RWPE2 (cell line): ENCODE data around the gene RASEF.

Source experiments
- ATAC-seq: fragments of 200-7000 bp; cut with Tn5 transposase; 3 replicates; pipeline ENCODE4 v1.9.1; 2021; ENCODE audit warnings: low read depth
- DNase-seq: peaks from one replicate; pipeline ENCODE4 v3.0.0-alpha.2; 2020; ENCODE audit warnings: low spot score
- H3K27ac ChIP-seq: fragments of 450-650 bp; 2 replicates; pipeline ENCODE4 v1.5.1; 2017; ENCODE audit warnings: mild to moderate bottlenecking; ENCODE audit not compliant: poor library complexity, severe bottlenecking
- H3K27me3 ChIP-seq: fragments of 250-450 bp; sonication (Bioruptor Pico); 2 replicates; pipeline ENCODE4 v1.5.1; 2021; ENCODE audit warnings: mild to moderate bottlenecking, moderate library complexity; ENCODE audit not compliant: insufficient read depth, poor library complexity, severe bottlenecking
- H3K36me3 ChIP-seq: fragments of 250-450 bp; sonication (Bioruptor Pico); 2 replicates; pipeline ENCODE4 v1.5.1; 2020; ENCODE audit warnings: low read depth, mild to moderate bottlenecking, moderate library complexity
- H3K4me1 ChIP-seq: fragments of 250-450 bp; sonication (Bioruptor Pico); 2 replicates; pipeline ENCODE4 v1.5.1; 2021; ENCODE audit warnings: mild to moderate bottlenecking, moderate library complexity; ENCODE audit not compliant: insufficient read depth, poor library complexity, severe bottlenecking
- H3K4me3 ChIP-seq: fragments of 250-450 bp; sonication (Bioruptor Pico); 2 replicates; pipeline ENCODE4 v1.5.1; 2021; ENCODE audit warnings: mild to moderate bottlenecking, moderate library complexity; ENCODE audit not compliant: severe bottlenecking
- H3K9me3 ChIP-seq: fragments of 250-450 bp; sonication (Bioruptor Pico); 2 replicates; pipeline ENCODE4 v1.5.1; 2021; ENCODE audit warnings: mild to moderate bottlenecking, moderate library complexity; ENCODE audit not compliant: severe bottlenecking
- TF ChIP-seq, protein P1 (sequence below): fragments of 450-650 bp; IDR thresholded peaks from one replicate; pipeline ENCODE4 v1.5.1; 2017; ENCODE audit warnings: mild to moderate bottlenecking, moderate library complexity; ENCODE audit not compliant: poor library complexity, severe bottlenecking

RASEF gene

DNA sequence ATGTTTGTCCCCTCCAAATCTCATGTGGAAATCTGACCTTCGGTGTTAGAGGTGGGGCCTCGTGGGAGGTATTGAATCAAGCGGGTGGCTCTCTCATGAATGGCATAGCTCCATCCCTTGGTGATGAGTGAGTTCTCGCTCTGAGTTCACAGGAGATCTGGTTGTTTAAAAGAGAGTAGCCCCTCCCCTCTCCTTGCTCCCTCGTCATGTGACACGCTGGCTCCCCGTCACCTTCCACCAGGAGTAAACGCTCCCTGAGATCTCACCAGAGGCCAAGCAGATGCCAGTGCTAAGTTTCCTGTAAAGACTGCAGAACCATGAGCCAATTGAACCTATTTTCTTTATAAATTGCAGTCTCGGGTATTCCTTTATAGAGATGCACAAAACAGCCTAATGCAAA, 74.5 kb downstream of the RASEF start:
- TF ChIP-seq, protein P1, sequence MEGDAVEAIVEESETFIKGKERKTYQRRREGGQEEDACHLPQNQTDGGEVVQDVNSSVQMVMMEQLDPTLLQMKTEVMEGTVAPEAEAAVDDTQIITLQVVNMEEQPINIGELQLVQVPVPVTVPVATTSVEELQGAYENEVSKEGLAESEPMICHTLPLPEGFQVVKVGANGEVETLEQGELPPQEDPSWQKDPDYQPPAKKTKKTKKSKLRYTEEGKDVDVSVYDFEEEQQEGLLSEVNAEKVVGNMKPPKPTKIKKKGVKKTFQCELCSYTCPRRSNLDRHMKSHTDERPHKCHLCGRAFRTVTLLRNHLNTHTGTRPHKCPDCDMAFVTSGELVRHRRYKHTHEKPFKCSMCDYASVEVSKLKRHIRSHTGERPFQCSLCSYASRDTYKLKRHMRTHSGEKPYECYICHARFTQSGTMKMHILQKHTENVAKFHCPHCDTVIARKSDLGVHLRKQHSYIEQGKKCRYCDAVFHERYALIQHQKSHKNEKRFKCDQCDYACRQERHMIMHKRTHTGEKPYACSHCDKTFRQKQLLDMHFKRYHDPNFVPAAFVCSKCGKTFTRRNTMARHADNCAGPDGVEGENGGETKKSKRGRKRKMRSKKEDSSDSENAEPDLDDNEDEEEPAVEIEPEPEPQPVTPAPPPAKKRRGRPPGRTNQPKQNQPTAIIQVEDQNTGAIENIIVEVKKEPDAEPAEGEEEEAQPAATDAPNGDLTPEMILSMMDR: no peak
- Histone ChIP-seq H3K27ac (no peak overlapping the region), H3K36me3 (no peaks in the 10 kb centered on the region), H3K4me1 (peaks cover under 1% of the 10 kb centered on the region), H3K4me3 (no peak overlapping the region), H3K27me3 (no peaks in the 10 kb centered on the region), H3K9me3 (no peaks in the 10 kb centered on the region)
- ATAC-seq (no peak), DNase-seq (no peak)

DNA sequence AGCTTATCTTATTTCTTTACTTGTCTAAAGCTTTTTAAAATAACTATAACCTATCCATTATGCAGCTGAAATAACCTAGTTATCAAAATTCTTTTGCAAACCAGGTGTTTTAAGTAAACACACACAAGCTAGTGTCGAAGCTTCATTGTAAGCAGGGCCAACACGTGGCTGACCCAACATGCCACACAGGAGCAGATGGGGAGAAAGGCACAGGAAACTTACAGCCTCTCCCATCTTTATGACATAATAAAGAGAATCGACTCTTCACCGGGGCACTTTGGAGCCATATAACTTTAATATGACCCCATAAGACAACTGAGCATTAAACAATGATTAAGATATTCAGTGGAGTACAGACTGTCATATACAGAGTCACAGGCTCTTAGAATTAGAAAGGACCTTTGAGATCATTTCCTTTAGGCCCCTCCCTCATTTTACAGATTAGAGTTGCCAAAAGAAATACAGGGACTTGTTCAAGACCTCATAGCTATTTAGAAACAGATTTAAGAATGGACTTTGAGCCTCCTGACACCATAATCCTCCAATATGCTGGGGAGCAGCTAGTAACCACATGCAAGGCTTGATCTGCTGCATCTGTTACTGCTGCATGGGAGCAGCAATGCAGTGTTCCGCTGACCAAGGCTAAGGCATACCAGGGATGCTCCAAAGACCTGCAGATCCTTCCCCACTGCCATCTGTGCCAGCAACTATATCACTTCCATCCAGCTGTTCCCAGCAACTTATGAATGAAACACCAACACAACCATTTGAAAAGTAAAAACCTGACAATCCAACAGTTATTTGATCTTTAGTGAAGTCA, 75.4 kb downstream of the RASEF start:
- Histone ChIP-seq H3K4me1 (no peaks in the 10 kb centered on the region), H3K36me3 (no peaks in the 10 kb centered on the region), H3K9me3 (no peaks in the 10 kb centered on the region), H3K27me3 (no peaks in the 10 kb centered on the region), H3K4me3 (no peak overlapping the region), H3K27ac (no peak overlapping the region)
- no peak for ATAC-seq
- TF ChIP-seq, protein P1: no peak
- no peak for DNase-seq

DNA sequence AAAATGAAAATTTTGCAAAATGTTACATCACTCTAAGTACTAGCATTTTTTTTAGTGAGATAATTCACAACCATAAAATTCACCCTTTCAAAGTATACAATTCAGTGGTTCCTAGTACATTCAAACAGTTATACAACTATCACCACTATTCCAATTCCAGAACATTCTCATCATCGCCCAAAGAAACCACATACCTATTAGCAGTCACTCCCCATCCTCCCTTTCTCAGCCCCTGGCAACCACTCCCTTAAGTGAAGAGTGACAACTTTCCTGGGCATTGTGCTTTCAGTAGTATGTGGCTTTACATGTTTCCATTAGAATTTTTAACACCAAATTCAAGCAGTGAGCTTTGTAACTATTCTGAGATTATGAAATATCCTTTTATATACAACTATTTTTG, 81.4 kb downstream of the RASEF start:
- H3K4me3 ChIP-seq: no peak overlapping the region
- H3K36me3 ChIP-seq: no peaks in the 10 kb centered on the region
- no peaks in the 10 kb centered on the region for H3K9me3 ChIP-seq
- DNase-seq (no peak), ATAC-seq (no peak)
- TF ChIP-seq, protein P1: no peak
- no peaks in the 10 kb centered on the region for H3K27me3 ChIP-seq
- H3K27ac ChIP-seq: no peak overlapping the region
- no peaks in the 10 kb centered on the region for H3K4me1 ChIP-seq

DNA sequence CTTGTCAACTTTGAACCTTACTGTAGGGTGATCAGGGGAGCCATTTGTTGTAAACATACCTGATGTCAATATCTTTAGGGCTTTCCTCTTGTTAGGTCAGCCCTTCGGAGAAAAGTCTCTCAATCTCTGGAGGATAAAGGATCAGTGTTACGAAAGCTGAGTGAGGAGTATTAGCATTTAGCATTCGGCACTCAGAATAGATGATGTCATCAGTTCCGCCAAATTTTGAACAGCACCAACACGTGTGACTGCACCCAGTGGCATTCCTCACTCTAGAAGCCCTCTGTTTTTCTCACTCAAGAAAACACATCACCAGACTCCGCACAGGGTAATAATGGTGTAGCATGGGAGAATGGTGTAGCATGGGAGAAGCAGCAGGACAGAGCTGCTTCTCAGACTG, 87.8 kb downstream of the RASEF start:
- no peak for ATAC-seq
- Histone ChIP-seq H3K4me3 (no peak overlapping the region), H3K27ac (no peak overlapping the region), H3K9me3 (no peaks in the 10 kb centered on the region), H3K4me1 (no peaks in the 10 kb centered on the region), H3K36me3 (no peaks in the 10 kb centered on the region), H3K27me3 (no peaks in the 10 kb centered on the region)
- DNase-seq: no peak
- TF ChIP-seq, protein P1: no peak

DNA sequence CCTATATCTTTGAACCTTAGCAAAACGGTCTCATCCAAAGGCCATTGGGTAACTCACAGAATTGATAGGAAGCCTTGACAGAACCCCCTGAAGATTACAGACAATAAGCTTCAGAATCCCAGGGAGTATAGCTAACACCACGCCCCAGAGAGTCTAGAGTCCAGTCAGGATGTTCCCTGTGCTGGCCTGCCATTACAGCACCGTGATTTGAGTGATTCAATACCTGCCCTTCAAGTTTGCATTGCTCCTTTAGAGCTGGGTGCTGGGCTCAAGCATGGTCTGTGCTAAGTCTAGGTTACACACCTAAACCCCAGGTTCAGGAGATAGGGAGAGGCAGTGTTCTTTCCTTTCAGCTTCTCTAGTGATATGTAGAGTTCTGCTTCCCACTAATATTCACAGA, 90.5 kb downstream of the RASEF start:
- H3K27me3 ChIP-seq: no peaks in the 10 kb centered on the region
- no peak for ATAC-seq
- H3K9me3 ChIP-seq: no peaks in the 10 kb centered on the region
- H3K4me3 ChIP-seq: no peak overlapping the region
- no peak overlapping the region for H3K27ac ChIP-seq
- H3K36me3 ChIP-seq: no peaks in the 10 kb centered on the region
- DNase-seq: no peak
- no peaks in the 10 kb centered on the region for H3K4me1 ChIP-seq
- TF ChIP-seq, protein P1: no peak
